HG02885 (cell line): ENCODE measurements around the gene PIAS4.
"Not testable (repeated sequence)": the region's sequence is repeated elsewhere in the genome, so short reads cannot be mapped to it uniquely, and the experiment has no call there.

ENCODE experiments used
- ATAC-seq: cut with Tn5 transposase; IDR thresholded peaks from one replicate; pipeline ENCODE4 v1.9.1; 2021; ENCODE audit warnings: mild to moderate bottlenecking; ENCODE audit not compliant: unreplicated experiment, poor library complexity

PIAS4 gene, protein sequence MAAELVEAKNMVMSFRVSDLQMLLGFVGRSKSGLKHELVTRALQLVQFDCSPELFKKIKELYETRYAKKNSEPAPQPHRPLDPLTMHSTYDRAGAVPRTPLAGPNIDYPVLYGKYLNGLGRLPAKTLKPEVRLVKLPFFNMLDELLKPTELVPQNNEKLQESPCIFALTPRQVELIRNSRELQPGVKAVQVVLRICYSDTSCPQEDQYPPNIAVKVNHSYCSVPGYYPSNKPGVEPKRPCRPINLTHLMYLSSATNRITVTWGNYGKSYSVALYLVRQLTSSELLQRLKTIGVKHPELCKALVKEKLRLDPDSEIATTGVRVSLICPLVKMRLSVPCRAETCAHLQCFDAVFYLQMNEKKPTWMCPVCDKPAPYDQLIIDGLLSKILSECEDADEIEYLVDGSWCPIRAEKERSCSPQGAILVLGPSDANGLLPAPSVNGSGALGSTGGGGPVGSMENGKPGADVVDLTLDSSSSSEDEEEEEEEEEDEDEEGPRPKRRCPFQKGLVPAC

DNA sequence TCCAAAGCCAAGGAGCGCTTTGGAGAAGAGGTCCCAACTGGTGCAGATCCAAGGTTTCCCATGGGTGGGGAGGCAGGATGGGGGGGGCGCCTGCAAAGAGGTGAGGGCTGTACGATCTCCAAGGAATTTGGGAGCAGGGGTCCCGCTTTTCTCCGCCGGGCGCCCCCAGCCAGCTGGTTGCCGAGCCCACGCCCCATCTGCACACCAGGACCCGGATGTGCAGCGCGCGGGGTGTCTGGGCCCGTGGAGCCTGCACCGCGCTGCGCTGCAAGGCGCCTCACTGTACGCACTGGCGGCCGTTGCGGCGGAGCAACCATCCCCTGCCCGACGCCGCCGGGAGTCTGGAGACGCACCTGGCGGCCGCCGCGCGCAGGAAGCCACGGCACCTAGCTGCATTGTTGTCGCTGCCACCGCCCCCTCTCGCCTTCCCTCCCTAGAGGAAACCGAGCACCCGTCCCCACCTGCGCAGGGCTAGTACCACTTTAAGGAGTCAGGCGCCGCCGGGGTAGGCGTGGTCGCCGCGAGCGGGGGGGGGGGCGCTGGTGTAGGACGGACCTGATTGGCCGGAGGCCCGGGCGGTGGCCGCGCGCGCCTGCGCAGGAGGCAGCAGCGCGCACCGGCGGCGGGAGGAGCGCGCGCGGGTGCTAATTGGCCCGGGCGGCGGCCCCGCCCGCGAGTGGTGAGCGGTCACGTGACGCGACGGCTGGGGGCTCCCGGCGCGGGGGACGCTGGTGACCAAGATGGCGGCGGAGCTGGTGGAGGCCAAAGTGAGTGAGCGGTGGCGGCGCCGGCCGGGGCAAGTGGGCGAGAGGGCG, at the start of gene PIAS4:
Gene PIAS4, plus strand, starts transcription at position 716 of the 815 bp plus-strand sequence. Its CDS starts 25 bp downstream, at position 741.
- ATAC-seq: peak; percentile 92

DNA sequence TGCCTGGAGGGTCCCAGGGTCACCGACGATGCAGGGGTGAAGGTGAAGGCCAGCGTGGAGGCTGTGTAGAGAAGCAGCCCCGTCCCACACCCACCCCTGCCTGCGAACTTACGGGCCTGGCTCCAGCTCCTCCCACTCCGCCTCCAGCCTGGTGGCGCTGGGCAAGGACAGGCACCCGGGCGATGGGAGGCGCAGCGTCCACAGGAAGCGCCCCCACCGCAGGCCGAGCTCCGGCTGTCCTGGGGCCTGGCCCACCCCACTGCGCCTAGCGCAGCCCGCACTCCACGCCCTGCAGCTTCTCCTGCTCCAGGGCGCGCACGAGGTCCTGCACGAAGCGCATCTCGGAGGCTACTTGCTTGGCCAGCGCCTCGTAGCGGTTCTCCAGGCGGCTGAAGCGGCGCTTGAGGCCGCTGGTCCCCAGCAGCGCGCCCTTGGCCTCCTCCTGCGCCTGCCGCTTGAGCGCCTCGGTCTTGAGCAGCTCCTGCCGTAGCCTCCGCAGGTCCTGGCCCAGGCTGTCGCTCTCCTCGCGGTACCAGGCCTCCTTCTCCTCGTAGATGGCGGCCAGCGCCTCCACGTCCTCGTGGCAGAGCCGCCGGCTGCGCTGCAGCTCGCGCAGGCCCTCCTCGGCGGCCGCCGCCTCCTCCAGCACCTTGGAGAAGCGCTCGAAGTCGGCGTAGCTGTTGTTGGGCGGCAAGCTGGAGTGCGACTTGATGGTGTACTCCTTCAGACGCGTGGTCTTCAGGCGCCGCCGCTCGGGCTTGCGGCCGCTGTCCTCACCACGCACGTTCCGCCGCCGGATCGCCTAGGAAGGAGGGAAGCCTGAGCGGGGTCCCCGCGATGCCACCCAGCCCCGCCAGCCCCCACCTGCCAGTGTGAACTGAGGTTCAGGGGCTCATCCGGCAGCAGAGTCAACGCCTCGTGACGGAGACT, 48.4 kb upstream of the PIAS4 start:
- no peak for ATAC-seq

DNA sequence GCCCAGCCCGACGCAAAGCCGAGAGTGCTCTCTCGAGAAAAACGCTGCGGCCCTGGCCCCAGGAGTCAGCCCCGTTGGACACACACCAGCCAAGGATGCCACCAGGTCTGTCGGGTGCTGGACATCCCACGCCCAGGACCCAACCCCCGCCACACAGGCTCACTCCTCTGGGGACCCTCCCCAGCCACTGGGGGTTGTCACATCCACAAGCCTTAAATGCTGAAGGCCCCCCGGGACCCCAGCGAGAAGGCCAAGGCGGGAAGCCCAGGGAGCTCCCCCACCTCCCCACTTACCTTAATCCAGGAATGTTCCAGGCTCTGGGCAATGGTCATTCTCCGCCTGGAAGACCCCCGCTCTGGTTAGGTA, 47.8 kb upstream of the PIAS4 start:
- no peak for ATAC-seq

DNA sequence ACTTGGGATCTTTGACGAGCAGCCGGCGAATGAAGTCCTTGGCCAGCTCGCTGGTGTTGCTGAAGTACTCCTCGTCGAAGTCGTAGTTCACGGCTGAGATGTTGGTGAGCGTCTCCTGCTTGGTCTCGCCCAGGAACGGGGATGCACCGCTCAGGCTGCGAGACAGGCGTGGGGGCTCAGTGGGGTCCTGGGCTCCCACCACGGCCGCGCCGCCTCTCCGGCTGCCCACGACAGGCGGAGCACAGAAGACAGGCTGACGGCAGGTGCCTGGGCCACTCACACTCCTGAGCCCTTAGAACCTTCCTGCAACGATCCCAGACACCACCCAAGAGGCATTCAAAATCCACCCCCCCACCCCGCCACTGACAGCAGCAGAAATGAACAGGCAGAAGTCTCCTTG, 46.5 kb upstream of the PIAS4 start:
- no peak for ATAC-seq

DNA sequence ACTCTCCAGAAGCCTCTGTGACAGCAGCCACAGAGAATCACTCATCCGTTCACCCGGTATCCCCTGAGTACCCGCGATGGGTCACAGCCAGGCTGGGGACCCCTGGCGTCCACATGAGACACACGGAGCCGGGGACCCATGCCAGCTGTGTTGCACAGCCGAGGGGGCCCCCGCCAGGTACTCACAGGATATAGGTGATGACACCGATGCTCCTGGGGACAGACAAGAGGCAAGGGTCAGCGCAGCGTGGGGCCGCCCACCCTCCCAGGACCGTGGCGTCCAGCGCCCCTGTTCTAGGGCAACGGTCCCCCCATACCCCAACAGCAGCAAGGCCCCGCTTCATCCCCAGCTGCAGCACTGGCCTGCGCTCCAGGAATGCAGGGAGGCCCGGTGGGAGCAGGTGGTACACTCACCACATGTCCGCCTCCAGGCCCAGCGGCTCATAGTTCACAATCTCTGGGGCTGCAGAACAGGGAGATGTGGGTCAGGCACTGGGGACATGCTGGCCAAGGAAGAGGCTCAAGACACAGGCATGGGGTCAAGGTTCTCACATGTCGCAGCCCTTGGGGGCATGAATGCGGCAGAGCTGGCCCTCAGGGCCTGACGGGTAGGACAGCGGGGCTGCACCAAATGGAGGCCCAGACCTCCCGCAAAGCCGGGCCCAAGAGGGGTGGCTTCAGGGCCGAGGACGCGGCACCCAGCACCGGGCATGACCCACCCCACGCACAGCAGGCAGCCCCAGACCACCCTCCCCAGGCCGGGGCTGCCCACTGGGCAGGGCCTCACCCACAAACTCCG, 43.9 kb upstream of the PIAS4 start:
- ATAC-seq: no peak

DNA sequence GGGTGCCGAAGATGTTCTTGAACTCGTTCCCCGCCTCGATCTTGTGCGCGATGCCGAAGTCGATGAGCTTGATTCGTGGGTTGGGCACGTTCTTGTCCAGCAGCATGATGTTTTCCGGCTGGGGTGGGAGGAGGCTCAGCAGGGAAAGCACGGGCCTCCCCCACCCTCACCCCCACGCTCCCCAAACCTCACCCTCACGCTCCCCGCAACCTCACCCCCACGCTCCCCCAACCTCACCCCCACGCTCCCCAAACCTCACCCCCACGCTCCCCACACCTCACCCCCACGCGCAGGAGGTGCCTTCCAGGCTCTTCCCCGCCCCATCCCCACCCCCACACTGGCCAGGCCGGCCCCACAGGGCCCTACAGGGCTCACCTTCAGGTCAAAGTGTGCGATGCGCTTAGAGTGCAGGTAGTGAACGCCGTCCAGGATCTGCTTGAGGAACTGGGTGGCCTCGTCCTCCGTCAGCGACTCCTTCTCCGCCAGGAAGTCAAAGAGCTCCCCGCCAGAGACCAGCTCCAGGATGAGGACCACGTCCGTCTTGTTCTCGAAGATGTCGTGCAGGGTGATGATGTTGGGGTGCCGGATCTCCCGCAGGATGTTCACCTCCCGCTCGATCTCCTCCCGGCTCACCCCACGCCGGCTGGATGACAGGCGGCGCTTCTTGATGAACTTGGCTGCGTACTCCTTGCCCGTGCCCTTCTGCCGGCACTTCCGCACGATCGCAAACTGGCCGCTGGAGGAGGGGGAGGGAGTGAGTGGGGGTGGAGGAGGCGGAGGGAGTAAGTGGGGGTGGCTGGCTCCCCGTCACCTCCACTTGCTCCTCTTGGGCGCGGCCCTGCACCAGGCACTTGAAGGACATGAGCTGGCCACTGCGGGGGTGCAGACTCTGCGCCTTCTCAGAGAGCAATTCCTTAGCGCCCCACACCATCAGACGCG, 43.0 kb upstream of the PIAS4 start:
- no peak for ATAC-seq

DNA sequence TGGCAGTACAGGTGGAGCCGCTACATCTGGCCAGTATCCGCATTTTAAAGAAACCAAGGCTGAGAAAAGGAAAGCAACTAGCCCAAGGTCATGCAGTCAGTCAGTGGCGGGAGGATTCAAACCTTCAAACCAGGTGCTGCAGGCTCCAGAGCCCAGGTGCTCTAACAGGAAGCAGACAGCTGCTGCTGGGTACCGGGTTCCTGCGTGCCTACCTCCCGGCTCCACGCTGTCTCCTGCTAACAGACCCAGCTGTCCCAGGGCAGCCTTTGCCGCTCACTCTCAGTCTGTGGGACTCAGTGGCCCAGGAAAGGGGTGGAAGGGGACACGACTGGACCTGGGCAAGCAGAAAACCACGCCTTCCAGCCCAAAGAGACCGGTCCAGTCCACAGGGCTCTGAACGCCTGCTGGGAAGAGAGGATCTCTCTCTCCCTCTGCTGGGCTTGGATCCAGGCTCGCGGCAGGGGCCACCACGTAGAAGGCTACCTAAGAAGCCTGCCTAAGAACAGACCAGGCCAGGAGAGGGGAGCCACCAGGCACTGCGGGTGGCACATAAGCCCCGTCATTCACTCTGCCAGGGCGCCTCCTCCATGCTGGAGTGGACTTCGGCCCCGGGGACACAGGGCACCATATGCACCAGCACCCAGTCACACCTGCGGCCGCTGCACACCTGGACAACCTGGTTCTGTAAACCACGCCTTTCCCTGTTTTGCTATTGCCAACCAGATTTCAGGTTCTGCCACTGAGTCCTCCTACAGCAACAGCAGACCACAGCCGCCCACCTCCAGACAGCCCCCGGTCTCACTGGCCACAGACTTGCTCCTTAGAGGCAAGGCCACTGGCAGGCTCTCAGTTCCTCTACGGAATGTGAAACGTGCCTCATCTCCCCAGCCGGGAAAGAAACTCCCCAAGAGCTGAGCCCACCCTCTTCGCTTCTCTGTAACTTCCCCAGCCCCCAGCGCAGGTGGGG, 41.2 kb upstream of the PIAS4 start:
- no peak for ATAC-seq

DNA sequence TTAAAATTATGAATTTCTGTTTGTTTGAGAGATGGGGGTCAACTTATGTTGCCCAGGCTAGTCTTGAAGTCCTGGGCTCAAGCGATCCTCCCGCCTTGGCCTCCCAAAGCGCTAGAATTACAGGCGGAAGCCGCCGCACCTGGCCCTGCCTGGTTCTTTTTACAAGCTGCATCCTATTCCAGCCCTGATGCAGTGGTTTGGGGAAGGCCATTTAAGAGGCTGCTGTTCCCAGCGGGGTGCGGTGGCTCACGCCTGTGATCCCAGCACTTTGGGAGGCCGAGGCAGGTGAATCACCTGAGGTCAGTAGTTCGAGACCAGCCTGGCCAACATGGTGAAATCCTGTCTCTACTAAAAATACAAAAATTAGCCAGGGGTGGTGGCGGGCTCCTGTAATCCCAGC, 39.6 kb upstream of the PIAS4 start:
- ATAC-seq: not testable (repeated sequence)

DNA sequence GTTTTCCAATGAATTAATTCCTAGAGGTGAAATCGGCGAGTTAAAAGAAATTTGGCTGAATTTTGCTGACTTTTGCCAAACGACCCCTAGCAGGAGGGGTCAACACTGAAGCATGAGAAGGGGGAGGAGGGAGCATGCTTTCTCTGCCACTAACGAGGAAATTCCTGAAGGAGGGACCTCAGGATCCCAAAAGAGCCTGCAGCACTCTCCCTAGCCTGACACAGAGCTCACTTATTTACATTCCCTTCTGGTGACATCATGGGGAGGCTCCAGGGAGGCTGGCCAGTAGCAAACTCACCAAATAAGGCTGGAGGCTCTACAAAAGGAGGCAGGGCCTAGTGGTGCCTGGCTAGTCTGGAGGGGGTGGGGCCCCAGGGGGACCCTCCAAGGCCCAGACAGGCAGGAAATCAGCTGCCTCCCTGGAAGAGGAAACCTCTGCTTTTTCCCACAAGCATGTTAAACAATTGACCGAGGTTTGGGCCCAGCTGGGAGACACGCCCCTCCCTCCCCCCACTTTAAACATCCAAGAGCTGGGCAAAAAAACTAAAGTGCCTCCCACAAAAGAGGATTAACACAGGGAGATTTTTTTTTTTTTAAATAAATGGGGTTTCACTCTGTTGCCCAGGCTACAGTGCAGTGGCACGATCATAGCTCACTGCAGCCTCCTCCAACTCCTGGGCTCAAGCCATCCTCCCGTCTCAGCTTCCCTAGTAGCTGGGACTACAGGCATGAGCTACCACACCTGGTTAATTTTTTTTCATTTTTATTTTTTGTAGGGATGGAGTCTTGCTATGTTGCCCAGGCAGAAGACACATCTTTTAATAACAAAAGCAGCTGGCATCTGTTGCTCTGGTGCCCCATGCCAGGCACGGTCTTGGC, 38.7 kb upstream of the PIAS4 start:
- no peak for ATAC-seq

DNA sequence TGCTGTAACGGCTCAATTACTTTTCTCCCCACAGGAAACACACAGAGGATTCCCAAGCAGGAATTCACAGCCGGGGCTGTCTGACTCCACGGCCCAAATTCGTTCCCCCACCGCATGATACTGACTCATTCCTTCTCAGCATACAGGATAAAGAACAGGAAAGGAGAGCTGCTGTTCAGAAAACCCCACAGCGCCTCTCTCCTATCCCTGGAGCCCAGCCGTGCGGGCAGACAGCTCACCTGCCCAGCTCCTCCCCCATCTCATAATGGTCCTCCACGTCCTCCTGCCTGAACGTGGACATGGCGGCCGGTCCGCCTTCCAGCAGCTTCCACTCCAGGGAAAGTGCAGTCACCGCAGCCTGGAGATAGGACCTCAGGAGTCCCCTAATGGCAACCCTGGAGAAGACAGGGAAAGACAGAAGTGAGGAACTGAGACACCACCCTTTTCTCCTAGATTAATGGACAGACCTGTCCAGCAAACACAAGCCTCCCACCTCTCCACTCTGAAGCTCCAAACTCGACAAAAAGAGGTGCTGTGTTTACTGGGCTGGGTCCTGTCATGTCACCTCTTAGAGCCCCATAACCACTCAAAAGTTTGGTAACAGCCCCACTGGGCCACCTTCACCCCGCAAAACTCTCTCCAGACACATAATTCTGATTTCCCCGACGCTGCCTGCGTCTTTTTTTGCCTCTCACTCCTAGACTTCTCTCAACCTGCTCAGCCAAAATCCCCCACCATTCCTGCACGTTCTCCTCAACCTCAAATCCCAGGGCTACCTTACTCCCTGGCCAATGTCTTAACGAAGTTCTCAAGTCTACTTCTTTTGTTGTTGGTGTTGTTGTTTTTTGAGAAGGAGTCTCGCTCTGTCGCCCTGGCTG, 37.9 kb upstream of the PIAS4 start:
- ATAC-seq: no peak

DNA sequence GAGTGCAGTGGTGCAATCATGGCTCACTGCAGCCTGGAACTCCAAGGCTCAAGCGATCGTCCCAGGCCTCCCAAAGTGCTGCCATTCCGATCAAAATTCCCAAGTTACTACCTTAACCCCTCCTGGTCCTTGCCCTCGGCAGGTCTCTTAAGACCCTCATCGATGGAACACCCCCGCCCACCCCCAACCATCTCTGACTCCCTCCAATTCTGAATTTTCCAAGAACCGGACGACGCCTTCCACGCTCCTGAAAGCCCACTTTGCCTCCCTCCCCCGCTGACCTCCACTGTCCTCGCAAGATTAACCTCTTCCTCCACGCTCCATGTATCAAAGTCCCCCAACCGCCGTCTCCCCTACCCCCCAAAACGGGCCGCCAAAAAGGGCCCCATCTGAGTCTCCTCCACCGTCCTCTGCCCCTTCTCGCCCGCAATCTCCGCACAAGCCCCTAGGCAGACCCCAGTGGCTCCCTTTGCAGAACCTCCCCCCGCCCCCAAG, 37.2 kb upstream of the PIAS4 start:
- ATAC-seq: no peak

DNA sequence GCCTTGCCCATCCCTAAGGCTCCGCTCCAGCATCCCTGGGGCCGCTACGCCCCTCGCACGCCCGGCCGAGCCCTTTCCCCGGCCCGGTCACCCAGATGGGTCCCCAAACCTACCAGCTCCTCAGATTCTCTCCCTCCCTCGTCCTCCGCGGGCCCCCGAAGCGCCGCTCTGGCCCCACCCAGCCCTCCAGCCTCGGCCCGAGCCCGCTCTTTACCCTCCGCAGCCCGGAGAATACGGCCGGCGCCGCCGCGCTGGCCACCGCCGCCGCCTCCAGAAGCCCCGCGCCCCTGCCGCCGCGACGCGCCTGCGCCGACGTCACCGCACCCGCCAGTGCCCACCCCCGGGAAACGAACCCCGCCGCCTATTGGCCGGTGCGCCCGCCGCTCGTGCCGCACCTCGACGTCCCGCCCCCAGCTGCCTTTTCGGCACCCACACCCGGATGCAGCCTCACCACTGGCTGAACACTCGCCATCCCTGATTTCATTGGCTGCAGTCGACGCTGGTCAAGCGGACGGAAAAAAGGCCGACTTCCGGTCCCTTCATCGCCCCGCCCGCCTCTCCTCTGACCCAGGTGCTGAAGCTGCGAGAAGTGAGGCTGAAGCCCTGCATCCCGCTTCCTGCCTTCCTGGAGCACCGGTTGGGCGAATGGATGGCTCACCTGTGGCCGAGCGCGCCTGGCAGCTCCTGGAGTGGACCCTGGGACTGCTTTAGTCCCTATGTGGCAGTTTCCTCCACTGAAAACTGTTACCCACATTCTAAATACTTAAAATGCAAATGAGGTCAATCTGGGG, 36.5 kb upstream of the PIAS4 start, which contains the start of gene DAPK3:
Gene DAPK3, minus strand, starts transcription at position 292 of the 791 bp plus-strand sequence. CDS start 1,364 bp downstream, outside the sequence.
- peak; percentile 95 for ATAC-seq

DNA sequence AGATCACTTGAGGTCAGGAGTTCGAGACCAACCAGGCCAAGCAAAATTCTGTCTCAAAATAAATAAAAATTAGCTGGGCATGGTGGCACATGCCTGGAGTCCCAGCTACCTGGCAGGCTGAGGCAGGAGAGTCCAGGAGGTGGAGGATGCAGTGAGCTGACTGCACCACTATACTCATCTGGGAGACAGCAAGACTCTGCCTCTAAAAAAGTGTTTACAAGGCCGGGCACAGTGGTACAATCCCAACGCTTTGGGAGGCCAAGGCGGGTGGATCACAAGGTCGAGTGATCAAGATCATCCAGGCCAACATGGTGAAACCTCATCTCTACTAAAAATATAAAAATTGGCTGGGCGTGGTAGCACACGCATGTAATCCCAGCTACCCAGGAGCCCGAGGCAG, 32.4 kb upstream of the PIAS4 start:
- ATAC-seq: no peak

DNA sequence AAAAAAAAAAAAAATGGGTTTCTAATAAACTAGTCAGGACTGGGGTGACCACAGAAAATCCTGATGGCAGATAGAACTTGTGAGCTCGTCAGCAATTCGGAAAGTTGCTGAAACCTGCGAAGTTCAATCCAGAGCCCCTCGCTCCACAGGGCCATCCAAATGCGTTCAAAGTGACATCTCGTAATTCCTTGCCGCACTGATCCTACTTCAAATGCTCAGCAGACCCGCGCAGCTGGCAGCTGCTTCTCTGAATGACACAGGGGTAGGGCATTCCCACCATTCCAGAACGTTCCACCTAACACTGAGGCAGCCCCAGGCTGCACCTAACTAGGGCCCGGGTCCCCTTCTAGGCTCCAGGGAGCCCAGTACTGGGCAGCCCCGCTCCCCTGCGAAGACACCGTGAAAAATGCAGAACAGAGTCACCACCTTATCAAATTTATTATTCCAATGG, 31.9 kb upstream of the PIAS4 start:
- ATAC-seq: no peak
